GM12874 (cell line): ENCODE data around the gene TNNI3K.

Experiments used
- TF ChIP-seq, protein P1 (sequence below): IDR thresholded peaks from 2 replicates; pipeline ENCODE4 v1.5.1; 2011; ENCODE audit warnings: low read depth, mild to moderate bottlenecking, control low read depth, low read length, moderate library complexity; ENCODE audit not compliant: insufficient read depth

The TNNI3K gene

DNA sequence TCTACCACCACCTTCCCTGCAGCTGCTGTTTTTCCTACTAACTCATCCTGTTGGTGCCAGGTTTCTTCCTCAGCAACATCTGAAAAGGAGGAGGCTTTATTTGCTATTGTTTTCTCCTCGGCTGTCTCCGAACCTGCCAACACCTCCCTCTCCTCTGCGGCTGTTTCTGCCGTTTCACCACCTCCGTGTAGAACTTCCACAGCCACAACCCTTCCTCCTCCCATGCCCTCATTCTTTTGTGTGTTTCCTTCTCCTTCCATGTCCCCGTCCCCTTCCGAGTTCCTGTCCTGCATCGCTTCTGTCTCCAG lies 336.3 kb downstream of the TNNI3K start:
- TF ChIP-seq, protein P1, sequence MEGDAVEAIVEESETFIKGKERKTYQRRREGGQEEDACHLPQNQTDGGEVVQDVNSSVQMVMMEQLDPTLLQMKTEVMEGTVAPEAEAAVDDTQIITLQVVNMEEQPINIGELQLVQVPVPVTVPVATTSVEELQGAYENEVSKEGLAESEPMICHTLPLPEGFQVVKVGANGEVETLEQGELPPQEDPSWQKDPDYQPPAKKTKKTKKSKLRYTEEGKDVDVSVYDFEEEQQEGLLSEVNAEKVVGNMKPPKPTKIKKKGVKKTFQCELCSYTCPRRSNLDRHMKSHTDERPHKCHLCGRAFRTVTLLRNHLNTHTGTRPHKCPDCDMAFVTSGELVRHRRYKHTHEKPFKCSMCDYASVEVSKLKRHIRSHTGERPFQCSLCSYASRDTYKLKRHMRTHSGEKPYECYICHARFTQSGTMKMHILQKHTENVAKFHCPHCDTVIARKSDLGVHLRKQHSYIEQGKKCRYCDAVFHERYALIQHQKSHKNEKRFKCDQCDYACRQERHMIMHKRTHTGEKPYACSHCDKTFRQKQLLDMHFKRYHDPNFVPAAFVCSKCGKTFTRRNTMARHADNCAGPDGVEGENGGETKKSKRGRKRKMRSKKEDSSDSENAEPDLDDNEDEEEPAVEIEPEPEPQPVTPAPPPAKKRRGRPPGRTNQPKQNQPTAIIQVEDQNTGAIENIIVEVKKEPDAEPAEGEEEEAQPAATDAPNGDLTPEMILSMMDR: no peak

DNA sequence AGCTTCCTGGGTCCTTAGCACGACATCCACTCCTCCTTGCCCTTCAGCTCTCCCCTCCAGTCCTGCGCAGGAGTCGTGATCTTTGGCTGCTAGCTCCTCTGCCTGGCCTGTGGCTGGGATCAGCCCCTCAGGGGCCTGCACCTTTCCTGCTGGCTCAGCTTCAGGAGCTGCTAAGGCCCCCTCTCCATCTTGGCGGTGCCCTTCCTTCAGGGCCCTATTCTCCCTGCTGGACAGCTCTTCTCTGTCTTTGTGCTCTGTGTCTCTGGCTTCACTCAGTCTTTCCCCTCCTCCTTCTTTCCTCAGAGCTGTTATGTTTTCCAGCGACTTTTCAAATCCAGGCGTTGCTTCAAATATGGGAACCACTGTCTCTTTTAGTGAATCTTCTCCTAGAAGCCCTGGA lies 336.7 kb downstream of the TNNI3K start:
- TF ChIP-seq, protein P1: no peak

DNA sequence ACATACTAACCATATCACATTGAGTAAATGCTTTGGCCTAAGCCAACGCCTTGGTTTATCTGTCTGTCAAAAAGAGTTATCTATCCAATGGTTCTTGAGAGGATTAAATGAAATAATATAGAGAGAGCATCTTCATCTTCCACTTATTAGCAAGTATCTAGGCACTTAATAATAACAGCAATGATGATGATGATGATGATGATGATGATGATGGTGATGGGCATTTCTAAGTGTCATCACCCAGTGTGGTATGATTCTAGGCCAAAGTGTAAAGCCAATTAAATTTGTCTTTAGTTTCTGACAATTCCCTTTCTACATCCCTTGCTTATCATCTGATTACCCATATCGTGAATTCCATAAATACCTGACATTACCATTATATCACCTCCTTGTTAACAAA lies 342.9 kb downstream of the TNNI3K start:
- TF ChIP-seq, protein P1: no peak

DNA sequence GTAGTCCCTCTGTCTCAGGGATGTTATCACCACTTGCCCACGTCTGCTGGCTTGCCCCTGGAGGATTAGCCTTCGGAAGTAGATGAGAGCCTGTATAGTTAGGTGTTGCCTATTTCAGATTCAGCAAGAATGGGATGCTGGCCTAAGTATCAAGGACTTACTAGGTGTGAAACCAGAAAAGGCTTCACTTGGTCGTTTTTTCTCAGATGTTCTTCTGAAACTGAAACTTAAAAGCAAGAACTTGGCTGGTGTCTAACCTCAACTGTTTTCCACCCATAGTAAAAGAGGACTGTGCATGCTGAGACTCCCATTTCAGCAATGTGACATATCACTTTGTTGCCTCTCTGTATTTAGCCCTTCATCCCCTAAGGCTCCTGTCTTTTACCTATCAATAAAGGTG lies 344.2 kb downstream of the TNNI3K start:
- TF ChIP-seq, protein P1: no peak

DNA sequence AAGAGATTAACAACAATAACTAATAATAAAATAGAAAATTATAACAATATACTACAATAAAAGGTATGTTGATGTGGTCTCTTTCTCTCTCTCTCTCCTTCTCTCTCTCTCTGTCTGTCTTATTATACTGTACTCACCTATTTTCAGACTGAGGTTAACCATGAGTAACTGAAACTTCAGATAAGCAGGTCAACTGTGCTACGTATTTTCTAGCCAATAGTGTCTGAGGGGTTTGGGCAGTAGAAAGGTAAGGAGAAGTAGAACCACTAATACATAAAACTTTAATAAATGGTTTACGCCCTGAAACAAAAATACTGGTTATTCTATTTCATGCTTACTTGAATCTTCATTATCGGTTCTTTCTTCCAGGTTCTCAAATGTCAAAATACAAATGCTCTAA lies 348.2 kb downstream of the TNNI3K start:
- TF ChIP-seq, protein P1: no peak

DNA sequence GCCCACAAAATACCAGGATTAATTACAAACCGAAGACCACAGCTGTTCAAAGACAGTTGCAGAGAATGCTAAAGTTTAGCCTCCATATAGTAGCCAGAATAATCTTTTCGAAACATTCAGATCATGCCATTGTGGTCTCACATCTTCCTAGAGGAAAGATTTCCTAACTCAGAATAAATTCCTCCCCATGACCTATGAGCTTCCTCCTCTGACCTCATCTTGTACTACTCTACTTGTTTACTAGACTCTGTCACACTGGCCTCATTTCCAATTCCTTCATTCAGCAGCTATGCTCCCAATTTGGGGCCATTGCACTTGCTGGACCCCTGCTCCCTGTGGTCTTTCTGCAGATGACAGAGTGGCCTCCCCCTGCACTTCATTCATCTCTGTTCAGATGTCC lies 349.0 kb downstream of the TNNI3K start:
- TF ChIP-seq, protein P1: no peak

DNA sequence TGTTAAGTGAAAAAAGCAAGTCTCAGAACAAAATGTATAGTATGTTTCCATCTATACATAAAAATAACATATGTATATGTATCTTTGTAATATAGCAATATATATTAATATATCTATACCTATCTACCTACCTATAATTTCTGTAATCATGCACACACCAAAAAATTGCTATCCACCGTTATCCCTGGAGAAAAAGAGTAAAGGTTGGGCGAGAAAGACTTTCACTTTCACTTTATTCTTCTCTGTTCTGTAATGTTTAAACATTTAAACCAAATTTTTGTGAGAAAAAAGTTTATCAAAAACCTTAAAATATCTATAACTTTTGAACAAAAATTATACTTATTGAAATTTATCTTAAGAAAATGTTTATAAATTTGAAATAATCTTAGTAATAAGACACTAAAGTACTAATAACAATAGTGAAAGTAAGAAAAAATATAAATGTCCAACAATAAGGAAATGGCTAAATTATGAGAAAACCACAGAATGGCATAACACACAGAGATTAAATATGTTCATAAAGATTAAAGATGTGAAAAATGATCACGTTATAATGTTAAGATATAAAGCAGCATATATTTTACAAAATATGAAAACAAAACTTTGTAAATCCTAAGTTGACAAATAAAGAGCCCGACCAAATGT lies 351.2 kb downstream of the TNNI3K start:
- TF ChIP-seq, protein P1: no peak

DNA sequence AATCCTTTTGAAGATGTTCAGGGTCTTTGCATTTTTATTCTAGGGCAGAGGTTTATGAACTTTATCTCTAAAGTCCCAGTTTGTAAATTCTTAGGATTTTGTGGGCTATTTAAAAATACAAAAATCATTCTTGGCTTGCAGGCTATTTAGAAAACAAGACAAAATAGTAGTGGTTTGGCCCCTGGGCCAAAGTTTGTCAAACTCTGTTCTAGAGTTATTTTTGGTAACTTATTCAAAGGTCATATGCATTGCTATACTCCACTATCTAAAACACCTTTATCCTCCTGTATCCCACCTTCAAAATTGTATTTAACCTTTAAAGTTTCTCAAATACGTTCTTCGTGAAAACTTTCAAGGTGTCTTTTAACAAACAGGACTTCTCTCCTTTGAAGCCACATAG lies 352.7 kb downstream of the TNNI3K start:
- TF ChIP-seq, protein P1: no peak
